Liver (tissue), 9 donors: ENCODE measurements around the gene RETREG1. TPM values are rescaled to one million over a fixed set of nuclear protein-coding genes. Genes with fewer than 3 reads are reported as not detected.

Experiments used
- DNase-seq: peaks from one replicate; pipeline ENCODE4 v3.0.0-alpha.2; 2017; ENCODE audit warnings: low spot score
- H3K27ac ChIP-seq, 2 donors: one replicate each; pipeline ENCODE4 v1.7.0; 2013; ENCODE audit warnings: inconsistent platforms in 2 of 2, low read length in 2 of 2, control low read depth in 1 of 2, low read depth in 1 of 2, mild to moderate bottlenecking in 1 of 2
- H3K27me3 ChIP-seq, 4 donors: one replicate each; pipeline versions ENCODE4 v1.6.1 to v1.7.0; 2013; ENCODE audit warnings: low read length in 3 of 4, inconsistent platforms in 1 of 4, mild to moderate bottlenecking in 1 of 4, moderate library complexity in 1 of 4; ENCODE audit not compliant: control insufficient read depth in 4 of 4, insufficient read depth in 4 of 4
- H3K36me3 ChIP-seq, 4 donors: one replicate each; pipeline versions ENCODE4 v1.6.1 to v1.7.0; 2013; ENCODE audit warnings: low read length in 3 of 4, mild to moderate bottlenecking in 3 of 4, low read depth in 1 of 4, moderate library complexity in 1 of 4; ENCODE audit not compliant: control insufficient read depth in 4 of 4, insufficient read depth in 3 of 4
- H3K4me1 ChIP-seq, 4 donors: one replicate each; pipeline versions ENCODE4 v1.6.1 to v1.7.0; 2013; ENCODE audit warnings: low read length in 3 of 4, mild to moderate bottlenecking in 3 of 4, moderate library complexity in 1 of 4; ENCODE audit not compliant: control insufficient read depth in 4 of 4, insufficient read depth in 4 of 4
- H3K4me3 ChIP-seq, 3 donors: one replicate each; pipeline versions ENCODE4 v1.6.1 to v1.7.0; 2013; ENCODE audit warnings: low read length in 3 of 3, control low read depth in 1 of 3, low read depth in 1 of 3, mild to moderate bottlenecking in 1 of 3
- H3K9ac ChIP-seq, 2 donors: one replicate each; pipeline ENCODE4 v1.7.0; 2013; ENCODE audit warnings: low read length in 2 of 2, mild to moderate bottlenecking in 2 of 2, moderate library complexity in 2 of 2, control low read depth in 1 of 2, low read depth in 1 of 2
- H3K9me3 ChIP-seq, 4 donors: one replicate each; pipeline versions ENCODE4 v1.6.1 to v1.7.0; 2013; ENCODE audit warnings: low read length in 3 of 4; ENCODE audit not compliant: control insufficient read depth in 4 of 4
- ATF3 ChIP-seq: IDR thresholded peaks from 2 replicates; pipeline ENCODE4 v1.6.1; 2016; ENCODE audit warnings: antibody characterized with exemption
- CTCF ChIP-seq: fragments of 150-350 bp; IDR thresholded peaks from 2 replicates; pipeline ENCODE4 v1.5.1; 2017; ENCODE audit warnings: improper control_type of control experiment, low read depth, low read length; ENCODE audit not compliant: missing input control
- FOXA1 ChIP-seq: IDR thresholded peaks from 2 replicates; pipeline ENCODE4 v1.6.1; 2016; ENCODE audit warnings: antibody characterized with exemption
- FOXA2 ChIP-seq: IDR thresholded peaks from 2 replicates; pipeline ENCODE4 v1.6.1; 2016; ENCODE audit warnings: antibody characterized with exemption
- GABPA ChIP-seq, 2 donors: IDR thresholded peaks in 1 of 2; conservative IDR thresholded peaks in 1 of 2; 2 replicates each; pipeline ENCODE4 v1.6.1; 2016; ENCODE audit warnings: antibody characterized with exemption in 2 of 2, mild to moderate bottlenecking in 1 of 2, moderate library complexity in 1 of 2
- HNF4G ChIP-seq: IDR thresholded peaks from 2 replicates; pipeline ENCODE4 v1.6.1; 2016; ENCODE audit warnings: antibody characterized with exemption
- JUND ChIP-seq, 2 donors: IDR thresholded peaks; 2 replicates each; pipeline ENCODE4 v1.6.1; 2016; ENCODE audit warnings: antibody characterized with exemption in 2 of 2
- MAX ChIP-seq: IDR thresholded peaks from 2 replicates; pipeline ENCODE4 v1.6.1; 2016; ENCODE audit warnings: antibody characterized with exemption
- NR2F2 ChIP-seq: IDR thresholded peaks from 2 replicates; pipeline ENCODE4 v1.6.1; 2016; ENCODE audit warnings: antibody characterized with exemption
- RAD21 ChIP-seq, 2 donors: IDR thresholded peaks; 2 replicates each; pipeline ENCODE4 v1.6.1; 2016; ENCODE audit warnings: antibody characterized with exemption in 2 of 2, mild to moderate bottlenecking in 2 of 2
- RXRA ChIP-seq, 2 donors: IDR thresholded peaks; 2 replicates each; pipeline ENCODE4 v1.6.1; 2017 to 2018; ENCODE audit warnings: antibody characterized with exemption in 2 of 2, mild to moderate bottlenecking in 1 of 2
- SP1 ChIP-seq: IDR thresholded peaks from 2 replicates; pipeline ENCODE4 v1.6.1; 2018; ENCODE audit warnings: antibody characterized with exemption, mild to moderate bottlenecking
- WGBS: extraction: QIAGEN DNeasy Blood & Tissue Kit; methylation state at CpG from one replicate; pipeline ENCODE4 v1.1.7; 2013; 5-methylcytosine and 5-hydroxymethylcytosine counted together
- polyA plus RNA-seq, 2 donors: library from polyadenylated mRNA; stranded (reverse) in 1 of 2; unstranded in 1 of 2; fragments of 200-250 nt in 1 of 2; fragments of >200 nt in 1 of 2; fragmentation: Nextera tagmentation in 1 of 2; extraction: Ambion mirVana in 1 of 2; gene quantifications; one replicate each; pipeline versions ENCODE4 v1.2.1 to v1.2.3, GENCODE V29; 2013 to 2015
- total RNA-seq, 2 donors: library from RNA; depleted of rRNA; stranded (reverse); fragments of >200 nt; gene quantifications; one replicate each; pipeline ENCODE4 v1.2.3, GENCODE V29; 2014
- TF ChIP-seq, protein P1 (sequence below): IDR thresholded peaks from 2 replicates; pipeline ENCODE4 v1.6.1; 2016; ENCODE audit warnings: antibody characterized with exemption, mild to moderate bottlenecking
- TF ChIP-seq, protein P2 (sequence below): IDR thresholded peaks from 2 replicates; pipeline ENCODE4 v1.6.1; 2016; ENCODE audit warnings: antibody characterized with exemption
- donor health status: healthy.
- donor health status: healthy.
- donor health status: healthy.
- donor health status: healthy.
- donor health status: healthy.

Gene RETREG1
- total and polyA plus RNA-seq, 4 donors: 0.70 to 28.1 (median 4.2) TPM

GRCh38 chr5:16586556-16586955, 30.2 kb downstream of the RETREG1 start:
- TF ChIP-seq FOXA1 (no peak), CTCF (no peak), FOXA2 (no peak), JUND (IDR thresholded peaks at IDR 0.05) (no peak), SP1 (no peak), HNF4G (no peak)
- 83% methylated on average over 3 of the region's 3 CpGs for WGBS
- no peaks in the 10 kb centered on the region for H3K27me3 ChIP-seq
- DNase-seq: no peak
- H3K9me3 ChIP-seq: no peaks in the 10 kb centered on the region
- H3K36me3 ChIP-seq: no peaks in the 10 kb centered on the region
- H3K27ac ChIP-seq: no peak overlapping the region
- H3K9ac ChIP-seq: no peak overlapping the region
- H3K4me3 ChIP-seq: no peak overlapping the region
- peaks cover 7 to 30% (median 27%) of the 10 kb centered on the region in 4 donors for H3K4me1 ChIP-seq

- Histone ChIP-seq H3K27ac (no peak overlapping the region), H3K36me3 (no peaks in the 10 kb centered on the region), H3K9me3 (no peaks in the 10 kb centered on the region), H3K27me3 (no peaks in the 10 kb centered on the region), H3K4me3 (no peak overlapping the region), H3K4me1 (peaks cover 6 to 35% (median 29%) of the 10 kb centered on the region in 4 donors), H3K9ac (no peak overlapping the region)
- WGBS: 69% methylated on average over 4 of the region's 4 CpGs
- no peak for DNase-seq
- no peak for TF ChIP-seq NR2F2
- TF ChIP-seq RAD21 (IDR thresholded peaks at IDR 0.05): peak in 1 of 2 donors; percentile 53
- TF ChIP-seq CTCF: peak; percentile 33
Observed at GRCh38 chr5:16585041-16585667, 31.6 kb downstream of the RETREG1 start.

GRCh38 chr5:16582081-16582480, 34.7 kb downstream of the RETREG1 start:
- Histone ChIP-seq H3K9ac (no peak overlapping the region), H3K4me3 (no peak overlapping the region), H3K27me3 (no peaks in the 10 kb centered on the region), H3K4me1 (peaks cover 2 to 13% (median 8%) of the 10 kb centered on the region in 4 donors), H3K9me3 (no peaks in the 10 kb centered on the region), H3K27ac (no peak overlapping the region), H3K36me3 (no peaks in the 10 kb centered on the region)
- 78% methylated on average over 4 of the region's 4 CpGs for WGBS
- DNase-seq: no peak
- no peak for TF ChIP-seq ATF3
- TF ChIP-seq, protein P1, sequence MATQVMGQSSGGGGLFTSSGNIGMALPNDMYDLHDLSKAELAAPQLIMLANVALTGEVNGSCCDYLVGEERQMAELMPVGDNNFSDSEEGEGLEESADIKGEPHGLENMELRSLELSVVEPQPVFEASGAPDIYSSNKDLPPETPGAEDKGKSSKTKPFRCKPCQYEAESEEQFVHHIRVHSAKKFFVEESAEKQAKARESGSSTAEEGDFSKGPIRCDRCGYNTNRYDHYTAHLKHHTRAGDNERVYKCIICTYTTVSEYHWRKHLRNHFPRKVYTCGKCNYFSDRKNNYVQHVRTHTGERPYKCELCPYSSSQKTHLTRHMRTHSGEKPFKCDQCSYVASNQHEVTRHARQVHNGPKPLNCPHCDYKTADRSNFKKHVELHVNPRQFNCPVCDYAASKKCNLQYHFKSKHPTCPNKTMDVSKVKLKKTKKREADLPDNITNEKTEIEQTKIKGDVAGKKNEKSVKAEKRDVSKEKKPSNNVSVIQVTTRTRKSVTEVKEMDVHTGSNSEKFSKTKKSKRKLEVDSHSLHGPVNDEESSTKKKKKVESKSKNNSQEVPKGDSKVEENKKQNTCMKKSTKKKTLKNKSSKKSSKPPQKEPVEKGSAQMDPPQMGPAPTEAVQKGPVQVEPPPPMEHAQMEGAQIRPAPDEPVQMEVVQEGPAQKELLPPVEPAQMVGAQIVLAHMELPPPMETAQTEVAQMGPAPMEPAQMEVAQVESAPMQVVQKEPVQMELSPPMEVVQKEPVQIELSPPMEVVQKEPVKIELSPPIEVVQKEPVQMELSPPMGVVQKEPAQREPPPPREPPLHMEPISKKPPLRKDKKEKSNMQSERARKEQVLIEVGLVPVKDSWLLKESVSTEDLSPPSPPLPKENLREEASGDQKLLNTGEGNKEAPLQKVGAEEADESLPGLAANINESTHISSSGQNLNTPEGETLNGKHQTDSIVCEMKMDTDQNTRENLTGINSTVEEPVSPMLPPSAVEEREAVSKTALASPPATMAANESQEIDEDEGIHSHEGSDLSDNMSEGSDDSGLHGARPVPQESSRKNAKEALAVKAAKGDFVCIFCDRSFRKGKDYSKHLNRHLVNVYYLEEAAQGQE: no peak
- TF ChIP-seq MAX: no peak
- no peak for TF ChIP-seq GABPA (IDR thresholded peaks at IDR 0.05 in 1 of 2, conservative IDR thresholded peaks at IDR 0.05 in 1 of 2)
- TF ChIP-seq RXRA (IDR thresholded peaks at IDR 0.05): no peak
- no peak for TF ChIP-seq HNF4G
- no peak for TF ChIP-seq CTCF
- TF ChIP-seq JUND (IDR thresholded peaks at IDR 0.05): no peak
- no peak for TF ChIP-seq RAD21 (IDR thresholded peaks at IDR 0.05)
- TF ChIP-seq, protein P2, sequence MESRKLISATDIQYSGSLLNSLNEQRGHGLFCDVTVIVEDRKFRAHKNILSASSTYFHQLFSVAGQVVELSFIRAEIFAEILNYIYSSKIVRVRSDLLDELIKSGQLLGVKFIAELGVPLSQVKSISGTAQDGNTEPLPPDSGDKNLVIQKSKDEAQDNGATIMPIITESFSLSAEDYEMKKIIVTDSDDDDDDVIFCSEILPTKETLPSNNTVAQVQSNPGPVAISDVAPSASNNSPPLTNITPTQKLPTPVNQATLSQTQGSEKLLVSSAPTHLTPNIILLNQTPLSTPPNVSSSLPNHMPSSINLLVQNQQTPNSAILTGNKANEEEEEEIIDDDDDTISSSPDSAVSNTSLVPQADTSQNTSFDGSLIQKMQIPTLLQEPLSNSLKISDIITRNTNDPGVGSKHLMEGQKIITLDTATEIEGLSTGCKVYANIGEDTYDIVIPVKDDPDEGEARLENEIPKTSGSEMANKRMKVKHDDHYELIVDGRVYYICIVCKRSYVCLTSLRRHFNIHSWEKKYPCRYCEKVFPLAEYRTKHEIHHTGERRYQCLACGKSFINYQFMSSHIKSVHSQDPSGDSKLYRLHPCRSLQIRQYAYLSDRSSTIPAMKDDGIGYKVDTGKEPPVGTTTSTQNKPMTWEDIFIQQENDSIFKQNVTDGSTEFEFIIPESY: no peak
